Stimulated activated CD4-positive, alpha-beta T cell treated with anti-CD3 and anti-CD28 coated beads, TNF-alpha, amount 100 ng/mL, for 24 hours (primary cell): ENCODE results near the gene ZNF747.

Experiments
- DNase-seq, 3 experiments: peaks; one replicate each; pipeline ENCODE4 v3.0.0-alpha.2; 2020; ENCODE audit warnings: low read depth in 3 of 3

Gene ZNF747

DNA sequence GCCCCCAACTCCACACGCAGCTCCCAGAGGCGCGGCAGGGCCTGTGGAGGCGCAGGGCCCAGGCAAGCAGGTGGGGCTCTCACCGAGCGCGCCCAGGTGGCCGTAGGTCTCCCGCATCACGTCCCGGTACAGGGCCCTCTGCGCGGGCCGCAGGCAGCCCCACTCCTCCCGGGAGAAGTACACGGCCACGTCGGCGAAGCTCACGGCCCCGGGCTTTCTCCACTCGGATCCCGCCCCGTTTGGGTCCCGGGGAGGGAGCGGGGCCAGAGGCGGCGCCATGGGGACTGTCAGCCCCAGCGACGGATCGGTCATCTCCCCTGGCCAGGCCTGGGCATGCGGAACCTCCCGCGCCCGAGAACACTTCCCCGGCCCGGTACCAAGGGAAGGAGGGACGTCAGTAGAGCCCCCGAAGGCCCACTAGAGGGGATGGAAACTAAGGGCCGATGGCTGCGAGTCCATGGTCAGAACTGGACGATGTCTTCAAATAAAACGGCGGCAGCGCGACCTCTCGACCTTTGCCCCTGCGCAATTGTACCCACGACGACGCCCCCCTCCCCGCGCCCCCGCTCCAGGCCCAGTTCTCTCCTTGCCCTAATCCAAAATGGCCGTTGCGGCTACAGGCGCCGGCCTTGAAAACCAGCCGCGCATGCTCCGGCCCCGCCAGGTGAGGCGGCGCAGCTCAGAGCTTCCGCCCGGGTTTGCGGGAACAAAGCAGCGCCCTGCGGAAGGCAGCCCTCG is at the start of gene ZNF747:
TSS of gene ZNF747 (minus strand) at position 491 of the 738 bp plus-strand sequence. CDS start at position 312, 179 bp downstream.
- peak; percentile 83 to 92 (median 86) for DNase-seq

DNA sequence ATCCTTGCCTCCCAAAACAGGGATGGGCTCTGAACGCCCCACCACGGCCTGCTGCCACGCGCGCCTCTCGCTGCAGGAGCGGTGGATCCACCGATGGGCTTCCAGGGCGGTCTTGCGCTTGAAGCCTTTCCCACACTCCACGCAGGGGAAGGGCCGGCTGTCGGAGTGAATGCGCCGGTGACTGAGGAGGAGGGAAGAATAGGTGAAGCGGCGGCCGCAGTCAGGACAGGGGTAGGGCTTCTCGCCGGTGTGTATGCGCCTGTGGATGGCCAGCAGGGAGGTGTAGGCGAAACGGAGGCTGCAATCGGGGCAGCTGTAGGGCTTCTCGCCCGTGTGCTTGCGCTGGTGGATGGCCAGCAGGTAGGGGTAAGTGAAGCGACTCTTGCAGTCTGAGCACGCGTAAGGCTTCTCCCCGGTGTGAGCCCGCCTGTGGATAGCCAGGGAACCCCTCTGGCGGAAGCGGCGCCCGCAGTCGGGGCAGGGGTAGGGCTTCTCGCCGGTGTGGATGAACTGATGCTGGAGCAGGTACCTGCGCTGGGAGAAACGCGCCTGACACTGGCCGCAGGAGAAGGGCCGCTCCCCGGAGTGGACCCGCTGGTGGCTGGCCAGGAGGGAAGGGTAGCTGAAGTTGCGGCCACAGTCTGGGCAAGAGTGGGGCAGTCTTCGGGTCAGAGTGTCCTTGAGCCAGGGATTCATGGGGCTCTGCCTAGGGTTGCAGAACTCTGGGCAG is 48.1 kb upstream of the ZNF747 start:
- DNase-seq: no peak

DNA sequence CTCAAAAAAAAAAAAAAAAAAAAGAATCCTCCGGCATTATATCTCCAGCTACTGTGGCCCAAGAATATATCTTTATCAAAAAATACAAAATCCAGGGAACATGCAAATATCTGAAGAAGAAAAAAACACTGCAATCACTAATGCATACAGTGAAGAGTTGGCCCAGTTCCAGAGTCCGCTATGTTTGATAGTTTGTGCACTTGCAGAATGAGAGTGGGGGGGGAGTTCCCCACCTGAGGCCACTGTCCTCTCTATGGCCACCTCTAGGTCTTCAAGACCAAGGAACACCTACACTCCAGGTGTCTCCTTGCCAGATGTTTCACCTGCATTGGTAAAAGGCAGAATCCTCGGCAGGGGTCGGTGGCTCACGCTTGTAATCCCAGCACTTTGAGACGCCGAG is 46.8 kb upstream of the ZNF747 start:
- no peak for DNase-seq

DNA sequence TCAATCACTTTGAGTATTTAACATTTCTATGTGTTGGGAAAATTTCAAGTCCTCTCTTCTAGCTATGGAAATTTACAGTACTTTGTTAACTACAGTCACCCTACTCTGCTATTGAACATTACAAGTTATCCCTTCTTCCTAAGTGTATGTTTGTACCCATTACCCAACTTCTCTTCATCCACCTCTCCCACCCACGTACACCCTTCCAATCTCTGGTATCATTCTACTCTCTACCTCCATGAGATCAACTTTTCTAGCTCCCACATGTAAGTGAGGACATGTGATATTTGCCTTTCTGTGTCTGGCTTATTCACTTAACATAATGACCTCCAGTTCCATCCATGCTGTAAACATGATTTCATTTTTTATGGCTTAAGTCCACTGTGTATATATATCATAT is 40.0 kb upstream of the ZNF747 start:
- DNase-seq: no peak

DNA sequence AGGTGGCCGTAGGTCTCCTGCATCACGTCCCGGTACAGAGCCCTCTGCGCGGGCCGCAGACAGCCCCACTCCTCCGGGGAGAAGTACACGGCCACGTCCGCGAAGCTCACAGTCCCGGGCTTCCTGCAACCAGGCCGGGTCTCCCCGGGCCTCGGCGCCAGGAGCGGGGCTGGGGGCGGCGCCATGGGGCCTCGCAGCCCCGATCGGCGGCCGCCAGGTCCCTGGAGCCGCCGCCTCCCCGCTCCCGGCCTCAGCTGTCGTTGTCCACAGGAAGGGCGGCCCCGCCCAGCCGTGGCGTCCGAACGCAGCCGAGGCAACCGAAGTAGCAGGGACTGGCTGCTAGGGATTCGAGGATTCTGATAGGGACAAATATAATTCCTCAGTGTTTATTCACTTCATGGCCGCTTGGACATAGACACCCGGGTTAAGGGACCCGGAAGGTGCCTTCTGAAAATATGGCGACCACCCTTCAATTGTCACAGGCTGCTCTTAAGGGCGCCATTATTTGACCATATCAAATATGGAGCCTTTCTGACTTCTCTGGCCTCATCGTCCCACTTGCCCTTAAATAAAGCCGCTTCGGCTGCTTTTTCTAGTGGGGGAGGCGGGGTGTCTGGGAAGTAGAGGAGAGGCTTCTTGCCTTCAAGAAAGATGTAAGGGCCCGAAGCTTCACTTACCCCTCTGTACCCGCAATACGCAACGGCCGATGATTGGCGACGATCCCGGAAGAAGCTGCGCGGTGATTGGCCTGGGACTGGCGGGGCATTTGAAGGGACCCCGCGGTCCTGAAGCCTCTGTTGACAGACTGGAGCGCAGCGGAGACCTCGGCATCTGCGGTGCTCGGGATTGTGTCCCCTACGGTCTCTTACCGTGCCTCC is 37.0 kb upstream of the ZNF747 start, which contains the start of gene ZNF688:
TSS of gene ZNF688 (minus strand) at position 270 of the 878 bp plus-strand sequence. CDS start at position 185, 85 bp downstream.
- peak; percentile 86 to 91 (median 86) for DNase-seq

DNA sequence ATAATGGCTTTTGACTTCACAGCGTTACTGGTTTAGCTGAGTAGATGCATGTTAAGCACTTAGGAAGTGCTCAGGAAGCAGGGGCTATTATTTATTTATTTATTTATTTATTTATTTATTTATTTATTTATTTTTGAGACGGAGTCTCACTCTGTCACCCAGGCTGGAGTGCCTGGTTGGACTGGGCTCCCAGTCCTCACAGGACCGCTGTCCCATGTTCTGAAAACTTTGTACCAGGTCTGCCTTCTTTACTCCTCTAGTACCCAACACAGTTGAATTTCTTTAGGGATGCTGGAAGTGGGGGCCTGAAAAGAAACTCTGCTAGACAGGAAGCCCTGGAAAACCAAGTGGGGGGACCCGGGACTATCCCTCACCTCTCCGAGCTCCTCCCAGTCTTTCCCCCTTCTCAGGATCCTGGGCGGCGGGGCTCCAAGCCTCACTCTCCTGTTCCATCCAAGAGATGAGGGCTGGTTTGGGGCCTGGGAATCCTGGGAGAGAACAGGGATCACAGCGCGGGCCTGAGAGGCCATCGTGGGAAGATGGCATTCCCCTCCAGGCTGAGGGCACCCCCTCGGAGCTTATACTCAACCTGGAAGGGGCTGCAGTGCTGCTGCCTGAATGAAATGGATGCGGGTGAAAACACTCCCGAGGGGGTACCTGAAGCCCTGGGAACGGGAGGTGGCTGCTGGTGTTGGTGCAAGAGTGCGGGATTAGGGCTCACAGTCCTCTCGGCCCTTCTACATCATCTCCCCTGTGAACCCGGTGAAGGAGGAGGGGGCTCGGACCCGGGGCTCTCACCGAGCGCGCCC is 36.2 kb upstream of the ZNF747 start:
- DNase-seq: no peak

DNA sequence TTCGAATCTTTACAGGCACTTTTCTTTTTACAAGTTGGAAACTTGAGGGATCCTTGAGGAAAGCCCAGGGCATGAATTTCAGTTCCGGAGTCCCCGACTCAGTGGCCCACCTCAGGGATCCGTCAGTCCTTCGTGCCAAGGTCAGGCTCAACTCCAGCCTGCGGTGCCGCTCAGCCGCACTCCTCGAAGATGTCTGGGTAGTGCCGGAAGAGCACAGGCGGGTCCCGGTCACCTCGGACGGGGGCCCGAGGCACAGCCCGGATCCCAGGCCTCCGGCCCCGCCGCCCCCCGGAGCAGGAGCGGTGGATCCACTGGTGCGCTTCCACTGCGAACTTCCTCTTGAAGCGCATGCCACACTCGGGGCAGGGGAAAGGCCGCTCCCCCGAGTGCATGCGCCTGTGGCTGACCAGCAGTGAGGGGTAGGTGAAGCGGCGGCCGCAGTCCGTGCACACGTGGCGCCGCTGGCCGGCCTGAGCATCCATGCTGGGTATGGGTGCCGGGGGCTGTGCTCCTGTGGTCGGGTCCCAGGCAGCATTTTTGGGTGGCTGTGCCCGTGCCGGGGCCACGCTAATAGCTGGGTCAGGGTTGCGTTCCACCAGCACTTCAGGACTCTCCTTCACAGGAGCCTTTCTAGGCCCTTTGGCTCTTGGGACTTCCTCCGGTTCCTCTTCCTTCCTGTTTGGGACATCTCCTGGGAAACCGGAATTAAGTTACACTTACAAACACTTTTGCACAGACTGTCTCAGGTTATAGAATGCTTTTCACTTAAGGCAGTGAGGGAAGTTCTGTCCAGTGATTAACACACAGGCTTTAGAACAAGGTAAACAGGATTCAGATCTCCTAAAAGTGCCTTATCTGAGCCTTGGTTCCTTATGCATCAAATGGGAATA is 35.3 kb upstream of the ZNF747 start:
- no peak for DNase-seq

DNA sequence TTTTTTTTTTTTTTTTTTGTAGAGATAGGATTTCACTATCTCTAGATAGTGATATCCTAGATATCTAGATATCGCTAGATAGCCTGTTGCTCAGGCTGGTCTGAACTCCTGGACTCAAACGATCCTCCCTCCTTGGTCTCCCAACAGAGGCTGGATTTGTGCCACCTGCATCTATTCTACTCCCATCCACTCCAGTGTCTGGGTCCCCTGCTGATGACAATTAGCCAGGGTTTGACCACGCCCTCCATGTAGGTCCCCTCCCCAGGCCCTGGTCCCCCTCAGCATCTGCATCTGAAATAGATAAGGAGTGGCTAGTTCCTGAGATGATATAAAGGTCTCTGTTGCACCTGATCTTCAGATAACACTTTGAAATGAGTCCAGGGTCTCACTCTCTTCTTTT is 34.6 kb upstream of the ZNF747 start:
- no peak for DNase-seq

DNA sequence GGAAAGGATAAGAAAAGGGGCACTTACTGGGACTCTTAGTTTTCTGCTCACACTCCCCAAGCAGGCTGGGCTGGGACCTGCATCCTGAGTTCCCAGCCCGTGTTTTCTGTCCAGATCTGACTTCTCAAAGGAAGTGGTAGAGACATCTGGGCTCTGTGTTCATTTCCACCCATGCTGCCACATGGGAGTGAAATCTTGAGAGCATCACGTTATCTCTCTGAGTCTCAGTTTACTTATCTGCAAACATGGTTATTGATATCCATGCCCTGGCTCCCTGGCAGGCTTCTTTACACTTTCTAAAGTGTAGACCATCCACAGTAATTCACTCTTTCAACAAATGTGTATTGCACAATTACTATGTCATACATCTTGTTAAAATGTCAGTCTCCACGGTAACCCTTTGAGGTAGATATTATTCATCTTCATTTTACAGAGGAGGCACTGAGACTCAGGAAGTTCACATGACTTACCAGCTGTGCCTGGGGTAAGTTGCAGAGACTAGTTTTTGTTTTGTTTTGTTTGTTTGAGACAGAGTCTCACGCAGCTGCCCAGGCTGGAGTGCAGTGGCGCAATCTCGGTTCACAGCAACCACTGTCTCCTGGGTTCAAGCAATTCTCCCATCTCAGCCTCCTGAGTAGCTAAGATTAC is 33.5 kb upstream of the ZNF747 start:
- no peak for DNase-seq

DNA sequence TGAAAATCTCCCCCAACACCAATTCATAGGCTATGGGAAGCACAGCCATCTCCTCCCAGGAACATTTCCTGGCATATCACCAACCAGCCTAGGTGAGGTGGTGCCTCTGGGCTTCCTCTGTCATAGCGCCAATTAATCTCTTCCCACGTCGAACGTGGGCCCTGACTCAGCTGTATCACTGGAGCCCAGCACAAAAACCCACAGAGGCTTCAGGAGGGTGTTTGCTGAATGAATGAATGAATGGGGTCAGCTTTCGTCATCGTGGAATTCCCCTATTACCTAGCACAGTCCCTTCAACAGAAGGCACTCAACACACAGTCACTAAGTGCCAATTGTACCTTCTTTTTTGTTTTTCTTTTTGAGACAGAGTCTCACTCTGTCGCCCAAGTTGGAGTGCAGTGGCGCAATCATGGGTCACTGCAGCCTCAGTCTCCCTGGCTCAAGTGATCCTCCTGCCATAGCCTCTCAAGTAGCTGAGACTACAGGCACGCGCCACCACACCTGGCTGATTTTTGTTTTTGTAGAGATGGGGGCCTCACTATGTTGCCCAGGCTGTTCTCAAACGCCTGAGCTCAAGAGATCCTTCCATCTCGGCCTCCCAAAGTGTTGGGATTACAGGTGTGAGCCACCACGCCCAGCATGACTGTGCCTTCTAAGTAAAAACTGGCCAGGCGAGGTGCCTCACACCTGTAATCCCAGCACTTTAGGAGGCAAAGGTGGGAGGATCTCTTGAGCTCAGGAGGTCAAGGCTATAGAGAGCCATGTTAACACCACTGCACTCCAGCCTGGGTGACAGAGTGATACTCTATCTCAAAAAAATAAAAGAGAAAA is 32.7 kb upstream of the ZNF747 start:
- DNase-seq: peak; percentile 32 to 65 (median 62)

DNA sequence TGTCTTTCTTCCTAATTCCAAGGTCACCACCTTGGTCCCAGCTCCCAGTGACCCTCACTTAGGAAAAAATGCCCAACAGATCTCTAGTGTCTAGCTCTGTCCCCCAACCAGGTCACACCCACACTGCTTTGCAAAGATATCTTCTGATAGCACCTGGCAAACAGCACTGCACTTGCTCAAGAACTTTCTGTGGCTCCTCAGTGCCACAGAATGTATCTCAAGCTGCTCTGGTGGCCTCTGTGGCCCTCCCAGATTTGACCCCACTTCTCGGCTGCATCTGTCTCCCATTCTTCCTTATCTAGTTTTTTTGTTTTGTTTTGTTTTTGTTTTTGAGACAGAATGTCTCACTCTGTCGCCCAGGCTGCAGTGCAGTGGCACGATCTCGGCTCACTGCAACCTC is 31.9 kb upstream of the ZNF747 start:
- DNase-seq: no peak

DNA sequence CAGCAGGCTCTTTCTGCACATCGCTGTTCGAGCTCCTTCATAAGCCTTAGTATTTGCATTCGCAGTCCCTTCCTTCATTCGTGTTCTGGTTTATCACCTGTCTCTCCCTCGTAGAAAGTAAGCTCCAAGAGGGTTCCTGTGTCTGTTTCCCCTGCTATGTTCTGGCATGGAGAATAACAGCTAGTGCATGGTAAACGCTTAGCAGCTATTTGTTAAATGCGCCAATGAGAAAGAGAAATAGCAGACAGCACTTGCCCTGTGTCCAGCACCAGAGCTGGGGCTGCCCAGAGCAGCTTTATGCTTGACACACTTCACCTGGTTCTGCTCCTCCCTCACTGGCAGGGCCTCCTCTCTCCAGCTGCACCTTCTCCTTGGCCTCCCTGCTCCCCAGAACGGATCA is 31.3 kb upstream of the ZNF747 start:
- DNase-seq: no peak

DNA sequence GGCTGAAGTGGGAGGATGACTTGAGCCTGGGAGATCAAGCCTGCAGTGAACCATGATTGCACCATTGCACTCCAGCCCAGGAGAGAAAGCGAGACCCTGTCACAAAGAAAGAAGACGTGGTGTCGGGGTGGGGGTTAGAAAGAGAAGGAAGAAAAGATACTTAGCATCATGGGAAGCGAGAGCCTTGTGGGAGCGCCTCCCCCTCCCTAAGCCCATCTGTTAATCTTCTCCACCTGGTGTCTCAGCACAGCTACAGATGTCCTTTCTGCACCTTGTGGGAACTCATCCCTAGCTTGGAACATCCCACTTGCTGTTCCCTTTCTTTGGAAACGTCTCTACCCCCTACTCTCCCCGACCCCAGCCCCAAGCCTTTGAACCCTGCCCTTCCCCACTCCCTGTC is 30.9 kb upstream of the ZNF747 start:
- no peak for DNase-seq

DNA sequence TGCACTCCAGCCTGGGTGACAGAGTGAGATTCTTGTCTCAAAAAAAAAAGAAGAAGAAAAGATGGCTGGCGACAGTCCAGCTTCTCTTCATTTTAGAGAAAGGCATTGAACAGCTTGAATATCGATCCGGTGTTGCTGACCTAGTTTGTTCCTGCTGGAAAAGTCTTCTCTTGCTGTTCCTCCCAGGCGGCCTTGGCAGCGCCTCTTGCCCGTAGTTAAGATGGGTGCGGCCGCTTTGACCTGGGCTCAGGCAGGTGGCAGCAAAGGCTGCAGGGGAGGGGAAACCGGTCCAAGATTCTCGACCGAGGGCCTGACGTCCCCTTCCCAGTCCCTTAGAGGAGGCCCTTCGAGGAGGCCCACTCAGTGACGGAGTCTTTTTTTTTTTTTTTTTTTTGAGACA is 27.4 kb upstream of the ZNF747 start:
- no peak for DNase-seq

DNA sequence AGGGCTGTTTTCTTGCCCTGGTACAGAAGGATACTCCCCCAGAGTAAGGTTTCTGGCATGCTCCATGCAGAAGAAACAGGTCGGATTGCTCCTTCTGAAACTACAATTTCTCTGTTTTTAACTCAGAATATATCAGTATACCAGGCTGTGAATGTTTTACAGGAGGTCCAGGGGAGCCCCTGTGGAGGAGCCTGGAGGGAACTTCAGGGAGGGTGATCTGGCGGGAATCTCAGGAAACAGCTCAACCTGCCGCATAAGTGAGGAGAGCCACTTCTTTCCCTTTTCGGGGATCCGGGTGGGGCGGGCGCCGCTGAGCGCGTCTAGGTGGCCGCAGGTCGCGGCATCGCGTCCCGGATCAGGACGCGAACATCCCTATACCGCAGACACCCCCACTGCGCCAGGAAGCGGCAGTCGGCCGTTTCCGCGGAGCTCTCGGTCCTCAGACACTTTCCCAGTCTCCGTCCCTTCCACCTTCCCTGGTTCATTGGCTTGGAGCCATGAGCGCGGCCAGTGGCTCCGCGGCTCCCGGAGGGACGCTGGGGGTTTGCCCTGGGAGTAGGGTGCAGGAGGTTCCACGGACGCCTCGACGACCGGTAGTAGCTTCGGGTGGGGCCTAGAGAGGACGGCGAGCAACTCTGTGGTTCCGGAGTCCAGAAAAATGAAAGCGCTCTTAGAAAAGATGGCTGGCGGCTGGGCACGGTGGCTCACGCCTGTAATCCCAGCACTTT is 26.6 kb upstream of the ZNF747 start:
- no peak for DNase-seq

DNA sequence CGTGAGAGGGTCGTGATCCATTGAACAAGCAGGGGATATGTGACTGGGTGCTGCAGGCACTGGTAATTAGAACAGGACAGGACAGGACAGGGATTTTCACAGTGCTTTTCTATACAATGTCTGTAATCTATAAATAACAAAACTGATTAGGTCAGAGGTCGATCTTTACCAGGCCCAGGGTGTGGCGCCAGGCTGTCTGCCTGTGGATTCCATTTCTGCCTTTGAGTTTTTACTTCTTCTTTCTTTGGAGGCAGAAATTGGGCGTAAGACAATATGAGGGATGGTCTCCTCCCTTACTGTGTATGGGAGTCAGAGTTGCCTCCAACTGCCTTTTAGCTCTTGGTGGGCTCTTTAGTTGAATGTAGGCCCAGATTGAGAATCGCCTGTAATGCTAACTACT is 25.0 kb upstream of the ZNF747 start:
- no peak for DNase-seq

DNA sequence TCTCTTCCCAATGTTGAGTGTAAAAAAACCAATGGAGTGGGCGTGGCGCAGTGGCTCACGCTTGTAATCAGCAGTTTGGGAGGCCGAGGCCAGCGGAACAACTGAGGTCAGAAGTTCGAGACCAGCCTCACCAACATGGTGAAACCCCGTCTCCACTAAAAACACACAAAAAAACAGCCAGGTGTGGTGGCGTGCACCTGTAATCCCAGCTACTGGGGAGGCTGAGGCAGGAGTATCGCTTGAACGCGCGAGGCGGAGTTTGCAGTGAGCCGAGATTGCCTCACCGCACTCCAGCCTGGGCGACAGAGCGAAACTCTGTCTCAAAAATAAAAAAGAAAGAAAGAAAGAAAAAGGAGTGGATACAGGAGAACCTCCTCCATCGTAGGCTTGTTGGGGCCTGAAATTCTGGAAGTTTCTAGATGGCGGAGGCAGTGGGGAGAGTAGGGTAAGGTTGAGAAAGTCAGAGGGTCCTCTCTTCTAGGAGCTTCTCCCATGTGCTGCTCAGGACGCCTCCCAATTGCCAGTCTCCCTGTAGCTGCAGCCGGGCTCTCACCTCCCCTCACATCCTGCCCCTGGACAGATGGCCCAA is 24.2 kb upstream of the ZNF747 start:
- DNase-seq: no peak
